LHCN-M2 (cell line): ENCODE measurements around the gene PCNT. TPM values are rescaled to one million over a fixed set of nuclear protein-coding genes. Genes with fewer than 3 reads are reported as not detected.
"Not testable (repeated sequence)": the region's sequence is repeated elsewhere in the genome, so short reads cannot be mapped to it uniquely, and the experiment has no call there.

Source experiments
- DNase-seq: peaks from one replicate; pipeline ENCODE4 v3.0.0-alpha.2; 2012; ENCODE audit warnings: low read depth
- total RNA-seq: library from RNA; depleted of rRNA; stranded (reverse); fragments of >200 nt; gene quantifications from 2 replicates; pipeline ENCODE4 v1.2.3, GENCODE V29; 2014

PCNT gene
- total RNA-seq, 1 experiment from 2014 or later, result 35.8 TPM

GRCh38 chr21:46308431-46308830, 15.5 kb upstream of the PCNT start:
- peak; percentile 42 for DNase-seq

GRCh38 chr21:46310260-46310659, 13.7 kb upstream of the PCNT start:
- not testable (repeated sequence) for DNase-seq

DNA sequence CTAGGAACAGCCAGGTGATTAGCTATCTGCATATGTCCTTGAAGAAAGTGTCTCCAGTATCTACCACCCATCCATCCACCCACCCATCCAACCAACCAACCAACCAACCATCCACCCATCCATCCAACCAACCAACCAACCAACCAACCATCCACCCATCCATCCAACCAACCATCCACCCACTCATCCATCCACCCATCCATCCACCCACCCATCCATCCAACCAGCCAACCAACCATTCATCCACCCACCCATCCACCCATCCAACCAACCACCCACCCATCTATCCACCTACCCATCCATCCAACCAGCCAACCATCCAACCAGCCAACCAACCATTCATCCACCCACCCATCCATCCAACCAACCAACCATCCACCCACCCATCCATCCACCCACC, 12.4 kb upstream of the PCNT start:
- no peak for DNase-seq

GRCh38 chr21:46312949-46313348, 11.0 kb upstream of the PCNT start:
- no peak for DNase-seq

DNA sequence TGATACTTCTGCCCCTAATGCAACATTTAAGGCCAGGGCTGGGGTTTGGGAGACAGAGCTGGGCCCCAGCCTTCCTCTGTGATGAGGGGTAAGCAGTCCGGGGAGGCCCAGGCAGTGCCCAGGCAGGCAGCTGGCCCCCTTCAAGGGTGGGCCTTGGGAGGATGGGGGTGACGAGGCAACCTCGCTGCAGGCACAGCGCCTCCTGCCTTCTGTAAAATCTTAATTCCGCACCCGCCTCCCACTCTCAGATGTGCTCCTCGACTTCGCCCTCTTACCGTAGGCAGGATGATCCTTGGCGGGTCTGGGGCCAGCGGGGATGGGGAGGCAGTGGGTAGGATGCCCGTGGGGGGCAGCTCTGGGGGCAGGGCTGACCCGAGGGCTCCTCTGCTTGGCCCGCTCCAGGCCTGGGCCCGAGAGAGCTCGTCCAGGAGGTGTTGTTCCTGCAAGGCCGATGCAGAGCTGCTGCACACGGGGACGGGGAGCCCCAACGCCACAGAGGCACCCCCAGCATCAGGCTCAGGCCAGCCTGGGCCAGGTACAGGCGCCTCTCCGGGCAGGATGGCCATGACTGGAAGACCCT, 9.4 kb upstream of the PCNT start:
- DNase-seq, result no peak

GRCh38 chr21:46316708-46317324, 7.1 kb upstream of the PCNT start:
- no peak for DNase-seq

- no peak for DNase-seq
These were observed 6.1 kb upstream of the PCNT start for GRCh38 chr21:46317710-46318463.

GRCh38 chr21:46318464-46318845, 5.5 kb upstream of the PCNT start:
- DNase-seq, result no peak

DNA sequence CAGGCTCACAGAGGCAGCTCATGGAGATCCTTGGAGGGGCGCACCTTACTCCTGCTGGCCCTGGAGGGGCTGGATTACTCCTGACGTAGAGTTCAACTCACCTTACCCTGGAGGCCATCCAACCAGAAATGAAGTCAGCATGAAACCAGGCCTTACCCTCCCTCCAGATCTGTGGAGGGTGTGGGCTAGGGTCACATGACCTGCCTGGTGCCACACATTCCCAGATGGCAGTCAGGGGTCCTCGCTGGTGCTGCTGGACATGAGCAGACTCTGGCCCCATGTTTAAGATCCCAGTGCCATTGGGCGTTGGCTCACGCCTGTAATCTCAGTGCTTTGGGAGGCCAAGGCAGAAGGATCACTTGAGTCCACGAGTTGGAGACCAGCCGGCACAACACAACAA, 4.8 kb upstream of the PCNT start:
- no peak for DNase-seq

DNA sequence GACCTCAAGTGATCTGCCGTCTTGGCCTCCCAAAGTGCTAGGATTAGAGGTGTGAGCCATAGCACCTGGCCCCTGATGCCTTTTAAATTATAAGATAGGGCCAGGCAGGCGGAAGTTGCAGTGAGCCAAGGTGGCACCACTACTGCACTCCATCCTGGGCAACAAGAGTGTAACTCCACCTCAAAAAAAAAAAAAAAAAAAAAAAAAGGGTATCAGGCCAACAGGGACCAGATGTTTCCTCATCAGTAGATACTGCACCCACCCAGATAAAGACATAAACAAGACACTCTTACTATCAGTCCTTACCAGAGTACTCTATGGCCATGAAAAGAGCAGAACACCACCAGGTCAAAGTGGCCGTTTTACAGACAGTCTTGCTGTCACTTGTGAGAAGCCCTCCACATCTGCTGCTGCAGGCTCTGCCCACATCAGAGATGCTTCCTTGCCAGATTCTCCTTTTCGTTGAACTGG, 3.6 kb upstream of the PCNT start:
- DNase-seq, result no peak

DNA sequence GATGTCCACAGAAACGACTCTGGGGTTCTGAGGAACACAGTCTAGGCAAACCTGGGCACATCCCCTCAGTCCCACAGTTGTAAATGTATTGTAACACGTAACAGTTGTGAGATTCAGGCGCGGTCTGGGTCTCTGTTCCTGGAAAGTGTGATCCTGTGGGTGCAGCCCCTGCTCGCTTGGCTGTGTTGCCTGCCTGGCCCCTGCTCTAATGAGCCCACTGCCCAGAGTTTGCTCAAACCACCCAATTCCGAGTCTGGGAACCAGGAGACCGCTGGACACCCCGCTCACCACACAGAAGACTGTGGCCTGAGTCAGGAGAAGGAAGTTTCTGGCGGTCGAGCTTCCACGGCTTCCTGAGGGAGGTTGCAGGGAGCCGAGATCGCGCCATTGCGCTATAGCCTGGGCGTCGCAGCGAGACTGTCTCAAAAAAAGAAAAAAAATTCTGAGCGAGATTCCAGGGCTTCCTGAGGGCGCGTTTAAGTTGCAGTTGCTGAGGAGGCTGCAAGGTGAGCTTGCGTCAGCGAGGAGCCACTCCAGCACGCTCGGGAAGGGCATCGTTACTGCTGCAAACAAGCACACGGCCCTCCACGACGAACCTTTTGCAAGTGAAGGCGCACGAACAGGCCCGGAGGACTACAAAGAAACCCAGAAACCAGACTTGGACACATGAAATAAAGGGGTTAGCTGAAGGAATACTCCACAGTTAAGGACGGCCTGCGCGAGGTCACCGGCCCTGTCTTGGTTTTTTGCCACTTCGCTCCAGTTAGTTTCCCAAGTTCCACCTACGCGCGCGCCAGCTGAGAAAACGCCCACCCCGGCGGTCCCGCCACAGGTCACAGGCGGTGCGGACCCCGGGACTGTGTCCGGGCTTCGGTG, 1.4 kb upstream of the PCNT start:
- peak; percentile 41 for DNase-seq

- peak; percentile 15 for DNase-seq
These were observed 688 bp upstream of the PCNT start for GRCh38 chr21:46323227-46323709.

DNA sequence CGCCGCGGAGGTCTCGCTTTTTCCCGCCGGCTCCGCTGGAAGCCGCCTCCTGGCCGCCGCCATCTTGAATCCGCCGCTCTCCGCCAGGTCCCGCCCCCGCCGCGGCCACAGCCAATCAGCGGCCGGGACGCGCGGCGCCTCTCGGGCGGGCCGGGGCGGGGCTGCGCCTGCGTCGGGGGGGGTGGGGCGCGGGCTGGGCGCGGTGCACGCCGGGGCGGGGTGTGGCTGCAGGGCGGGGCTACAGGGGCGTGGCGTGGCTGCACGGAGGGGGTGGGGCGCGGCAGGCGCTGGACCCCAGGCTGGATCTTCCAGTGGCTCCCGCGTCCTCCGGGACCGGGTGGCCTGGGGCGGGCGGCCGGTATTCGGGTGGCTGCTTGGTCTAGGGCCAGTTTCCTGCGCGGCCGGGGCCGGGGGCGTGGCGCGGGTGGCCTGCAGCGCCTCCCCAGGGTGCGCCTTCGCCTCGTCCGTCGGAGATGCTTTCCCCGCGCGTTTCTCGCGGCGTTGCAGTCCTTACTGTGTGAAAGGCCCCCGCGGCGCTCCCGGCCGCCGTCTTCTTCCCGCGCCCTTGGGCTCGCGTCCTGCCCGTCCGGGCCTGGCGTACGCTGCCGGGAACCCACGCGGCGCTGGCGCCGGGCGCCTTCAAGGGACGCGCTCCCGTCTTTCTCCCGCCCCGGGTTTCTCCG, 575 bp downstream of the PCNT start:
- DNase-seq, result peak; percentile 71

GRCh38 chr21:46325073-46325912, 1.3 kb downstream of the PCNT start:
- DNase-seq, result peak; percentile 29

GRCh38 chr21:46326110-46326703, 2.3 kb downstream of the PCNT start:
- no peak for DNase-seq

DNA sequence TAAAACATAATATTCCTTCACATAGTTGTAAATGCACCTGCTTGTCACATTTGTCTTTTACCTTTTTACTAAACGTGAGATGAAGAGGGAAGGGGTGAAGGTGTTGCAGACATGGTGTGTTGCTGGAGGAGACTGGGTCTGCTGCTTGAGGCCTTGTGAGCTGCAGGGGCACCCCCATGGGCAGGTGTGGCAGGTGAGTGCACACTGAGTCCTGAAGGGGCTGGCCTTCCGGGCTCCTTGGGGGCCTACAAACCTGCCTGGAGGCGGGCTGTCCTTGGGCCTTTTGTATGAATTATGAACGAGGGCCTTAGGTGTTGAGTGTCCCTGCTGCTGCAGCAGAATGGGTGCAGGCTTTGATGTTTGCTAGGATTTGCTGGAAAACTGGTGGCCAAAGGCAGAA, 3.8 kb downstream of the PCNT start:
- DNase-seq, result no peak

DNA sequence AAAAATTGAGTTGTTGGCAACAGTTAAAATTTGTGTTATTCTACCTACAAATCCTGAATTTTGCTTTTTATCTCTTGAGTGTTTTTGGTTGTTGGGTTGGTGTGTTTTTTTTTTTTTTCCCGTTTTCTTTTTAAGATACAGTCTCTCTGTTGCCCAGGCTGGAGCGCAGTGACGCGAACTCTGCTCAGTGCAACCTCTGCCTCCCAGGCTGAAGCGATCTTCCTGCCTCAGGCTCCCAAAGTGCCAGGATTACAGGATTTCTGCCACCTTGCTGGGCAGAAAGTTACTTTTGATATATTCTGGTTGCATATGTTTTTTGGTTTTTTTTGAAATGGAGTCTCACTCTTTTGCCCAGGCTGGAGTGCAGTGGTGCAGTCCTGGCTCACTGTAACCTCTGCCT, 4.2 kb downstream of the PCNT start:
- DNase-seq, result no peak

DNA sequence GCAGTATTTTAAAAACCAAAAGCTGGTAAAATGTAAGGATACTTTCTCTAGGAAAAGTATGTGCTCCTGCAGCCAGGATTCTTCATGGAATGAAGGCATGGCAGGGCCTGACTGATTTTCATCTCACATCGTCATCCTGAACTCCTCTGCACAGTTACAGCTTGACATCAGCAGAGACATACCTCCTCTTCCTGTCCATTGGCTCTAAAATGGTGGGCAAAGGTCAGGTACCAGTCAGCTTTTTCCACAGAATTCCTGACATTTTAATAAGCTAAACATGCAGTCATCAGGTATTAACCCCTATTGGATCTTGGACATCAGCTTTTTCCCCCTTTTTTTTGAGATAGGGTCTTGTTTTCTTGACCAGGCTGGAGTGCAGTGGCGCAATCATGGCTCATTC, 5.8 kb downstream of the PCNT start:
- DNase-seq, result no peak

GRCh38 chr21:46334351-46335140, 10.6 kb downstream of the PCNT start:
- no peak for DNase-seq
